COLO829 (cell line): ENCODE results near the gene CENPB.
A peak's percentile ranks its signal among the peaks of the same experiment; 100 is the strongest.
"Not testable (repeated sequence)": the region's sequence is repeated elsewhere in the genome, so short reads cannot be mapped to it uniquely, and the experiment has no call there.

ENCODE experiments used
- DNase-seq: peaks from one replicate; pipeline ENCODE4 v3.0.0; 2012; ENCODE audit warnings: low spot score

The CENPB gene

GRCh38 chr20:3786665-3787323 is at the start of gene CENPB:
CENPB (minus strand) TSS chr20:3786740; CDS start chr20:3786483, 257 bp downstream.
- peak; percentile 92 for DNase-seq

- DNase-seq = no peak
Observed at GRCh38 chr20:3836132-3836531, 49.6 kb upstream of the CENPB start.

GRCh38 chr20:3829891-3830290 is 43.4 kb upstream of the CENPB start:
- not testable (repeated sequence) for DNase-seq

- DNase-seq = no peak
Observed at GRCh38 chr20:3828798-3829197, 42.3 kb upstream of the CENPB start.

- DNase-seq = no peak
Observed at GRCh38 chr20:3826420-3826819, 39.9 kb upstream of the CENPB start.

- no peak for DNase-seq
Observed at GRCh38 chr20:3825526-3825925, 39.0 kb upstream of the CENPB start.

GRCh38 chr20:3823881-3824280 is 37.3 kb upstream of the CENPB start:
- no peak for DNase-seq

- DNase-seq = no peak
Observed at GRCh38 chr20:3821996-3822395, 35.5 kb upstream of the CENPB start.

- DNase-seq = no peak
Observed at GRCh38 chr20:3820901-3821727, 34.6 kb upstream of the CENPB start.

GRCh38 chr20:3820048-3820900 is 33.7 kb upstream of the CENPB start, which contains the start of gene AP5S1:
AP5S1 (plus strand) TSS chr20:3820547; CDS start chr20:3822118, 1,571 bp downstream.
- peak; percentile 87 for DNase-seq

GRCh38 chr20:3819411-3820047 is 33.0 kb upstream of the CENPB start:
- DNase-seq = no peak

- peak; percentile 69 for DNase-seq
Observed at GRCh38 chr20:3818155-3819151, 31.9 kb upstream of the CENPB start.

GRCh38 chr20:3815703-3816315 is 29.3 kb upstream of the CENPB start:
- DNase-seq = no peak

GRCh38 chr20:3814928-3815495 is 28.5 kb upstream of the CENPB start:
- no peak for DNase-seq

- no peak for DNase-seq
Observed at GRCh38 chr20:3813848-3814581, 27.5 kb upstream of the CENPB start.

- no peak for DNase-seq
Observed at GRCh38 chr20:3812975-3813847, 26.7 kb upstream of the CENPB start.

- no peak for DNase-seq
Observed at GRCh38 chr20:3812259-3812681, 25.7 kb upstream of the CENPB start.
